ENCODE data around the gene MAP3K2.

DNA sequence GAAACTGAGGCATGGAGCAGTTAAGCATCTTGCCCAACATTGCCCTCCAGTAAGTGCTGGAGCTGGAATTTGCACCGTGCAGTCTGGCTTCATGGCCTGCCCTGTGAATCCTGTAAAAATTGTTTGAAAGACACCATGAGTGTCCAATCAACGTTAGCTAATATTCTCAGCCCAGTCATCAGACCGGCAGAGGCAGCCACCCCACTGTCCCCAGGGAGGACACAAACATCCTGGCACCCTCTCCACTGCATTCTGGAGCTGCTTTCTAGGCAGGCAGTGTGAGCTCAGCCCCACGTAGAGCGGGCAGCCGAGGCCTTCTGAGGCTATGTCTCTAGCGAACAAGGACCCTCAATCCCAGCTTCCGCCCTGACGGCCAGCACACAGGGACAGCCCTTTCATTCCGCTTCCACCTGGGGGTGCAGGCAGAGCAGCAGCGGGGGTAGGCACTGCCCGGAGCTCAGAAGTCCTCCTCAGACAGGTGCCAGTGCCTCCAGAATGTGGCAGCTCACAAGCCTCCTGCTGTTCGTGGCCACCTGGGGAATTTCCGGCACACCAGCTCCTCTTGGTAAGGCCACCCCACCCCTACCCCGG lies 31.8 kb upstream of the MAP3K2 start:
- TF ChIP-seq POLR2A (IDR thresholded peaks at IDR 0.05) (no peak), POLR2AphosphoS5 (IDR thresholded peaks at IDR 0.05) (no peak), EP300 (IDR thresholded peaks at IDR 0.05; ENCODE audit: low read depth) (no peak)
- TF ChIP-seq, protein P1, sequence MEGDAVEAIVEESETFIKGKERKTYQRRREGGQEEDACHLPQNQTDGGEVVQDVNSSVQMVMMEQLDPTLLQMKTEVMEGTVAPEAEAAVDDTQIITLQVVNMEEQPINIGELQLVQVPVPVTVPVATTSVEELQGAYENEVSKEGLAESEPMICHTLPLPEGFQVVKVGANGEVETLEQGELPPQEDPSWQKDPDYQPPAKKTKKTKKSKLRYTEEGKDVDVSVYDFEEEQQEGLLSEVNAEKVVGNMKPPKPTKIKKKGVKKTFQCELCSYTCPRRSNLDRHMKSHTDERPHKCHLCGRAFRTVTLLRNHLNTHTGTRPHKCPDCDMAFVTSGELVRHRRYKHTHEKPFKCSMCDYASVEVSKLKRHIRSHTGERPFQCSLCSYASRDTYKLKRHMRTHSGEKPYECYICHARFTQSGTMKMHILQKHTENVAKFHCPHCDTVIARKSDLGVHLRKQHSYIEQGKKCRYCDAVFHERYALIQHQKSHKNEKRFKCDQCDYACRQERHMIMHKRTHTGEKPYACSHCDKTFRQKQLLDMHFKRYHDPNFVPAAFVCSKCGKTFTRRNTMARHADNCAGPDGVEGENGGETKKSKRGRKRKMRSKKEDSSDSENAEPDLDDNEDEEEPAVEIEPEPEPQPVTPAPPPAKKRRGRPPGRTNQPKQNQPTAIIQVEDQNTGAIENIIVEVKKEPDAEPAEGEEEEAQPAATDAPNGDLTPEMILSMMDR (IDR thresholded peaks at IDR 0.05): no peak

All from transverse colon (tissue), 4 donors.